WERI-Rb-1 (cell line): ENCODE data around the gene TET1.
"Not testable (repeated sequence)": the region's sequence is repeated elsewhere in the genome, so short reads cannot be mapped to it uniquely, and the experiment has no call there.

ENCODE experiments used
- DNase-seq: peaks from one replicate; pipeline ENCODE4 v3.0.0-alpha.2; 2020
- H3K27ac ChIP-seq: fragments of 250-450 bp; sonication (Bioruptor Pico); 2 replicates; pipeline ENCODE4 v1.5.1; 2020; ENCODE audit warnings: mild to moderate bottlenecking, moderate library complexity
- H3K27me3 ChIP-seq: fragments of 250-450 bp; sonication (Bioruptor Pico); 2 replicates; pipeline ENCODE4 v1.5.1; 2021; ENCODE audit warnings: mild to moderate bottlenecking, low read depth, moderate library complexity; ENCODE audit not compliant: insufficient read depth, severe bottlenecking
- H3K36me3 ChIP-seq: fragments of 250-450 bp; sonication (Bioruptor Pico); 2 replicates; pipeline ENCODE4 v1.5.1; 2020; ENCODE audit warnings: mild to moderate bottlenecking, moderate library complexity
- H3K4me3 ChIP-seq: 2 replicates; pipeline ENCODE4 v1.5.1; 2011; ENCODE audit warnings: low read depth, mild to moderate bottlenecking, control low read depth, low read length
- H3K9me3 ChIP-seq: fragments of 250-450 bp; sonication (Bioruptor Pico); 2 replicates; pipeline ENCODE4 v1.5.1; 2021; ENCODE audit warnings: mild to moderate bottlenecking, moderate library complexity; ENCODE audit not compliant: severe bottlenecking
- TF ChIP-seq, protein P1 (sequence below): IDR thresholded peaks from 2 replicates; pipeline ENCODE4 v1.5.1; 2011; ENCODE audit warnings: low read depth, mild to moderate bottlenecking, control low read depth, inconsistent platforms, low read length

Gene TET1

GRCh38 chr10:68668972-68669371 is 108.8 kb downstream of the TET1 start:
- peaks cover 27% of the 10 kb centered on the region for H3K36me3 ChIP-seq
- no peak overlapping the region for H3K4me3 ChIP-seq
- no peak overlapping the region for H3K27ac ChIP-seq
- DNase-seq = no peak
- TF ChIP-seq, protein P1, sequence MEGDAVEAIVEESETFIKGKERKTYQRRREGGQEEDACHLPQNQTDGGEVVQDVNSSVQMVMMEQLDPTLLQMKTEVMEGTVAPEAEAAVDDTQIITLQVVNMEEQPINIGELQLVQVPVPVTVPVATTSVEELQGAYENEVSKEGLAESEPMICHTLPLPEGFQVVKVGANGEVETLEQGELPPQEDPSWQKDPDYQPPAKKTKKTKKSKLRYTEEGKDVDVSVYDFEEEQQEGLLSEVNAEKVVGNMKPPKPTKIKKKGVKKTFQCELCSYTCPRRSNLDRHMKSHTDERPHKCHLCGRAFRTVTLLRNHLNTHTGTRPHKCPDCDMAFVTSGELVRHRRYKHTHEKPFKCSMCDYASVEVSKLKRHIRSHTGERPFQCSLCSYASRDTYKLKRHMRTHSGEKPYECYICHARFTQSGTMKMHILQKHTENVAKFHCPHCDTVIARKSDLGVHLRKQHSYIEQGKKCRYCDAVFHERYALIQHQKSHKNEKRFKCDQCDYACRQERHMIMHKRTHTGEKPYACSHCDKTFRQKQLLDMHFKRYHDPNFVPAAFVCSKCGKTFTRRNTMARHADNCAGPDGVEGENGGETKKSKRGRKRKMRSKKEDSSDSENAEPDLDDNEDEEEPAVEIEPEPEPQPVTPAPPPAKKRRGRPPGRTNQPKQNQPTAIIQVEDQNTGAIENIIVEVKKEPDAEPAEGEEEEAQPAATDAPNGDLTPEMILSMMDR = no peak
- H3K27me3 ChIP-seq = no peaks in the 10 kb centered on the region
- H3K9me3 ChIP-seq = no peaks in the 10 kb centered on the region

- DNase-seq = no peak
- Histone ChIP-seq H3K4me3 (no peak overlapping the region), H3K9me3 (no peaks in the 10 kb centered on the region), H3K27me3 (no peaks in the 10 kb centered on the region), H3K27ac (no peak overlapping the region), H3K36me3 (peaks cover 45% of the 10 kb centered on the region)
- TF ChIP-seq, protein P1 = no peak
Observed at GRCh38 chr10:68684413-68684812, 124.3 kb downstream of the TET1 start.

DNA sequence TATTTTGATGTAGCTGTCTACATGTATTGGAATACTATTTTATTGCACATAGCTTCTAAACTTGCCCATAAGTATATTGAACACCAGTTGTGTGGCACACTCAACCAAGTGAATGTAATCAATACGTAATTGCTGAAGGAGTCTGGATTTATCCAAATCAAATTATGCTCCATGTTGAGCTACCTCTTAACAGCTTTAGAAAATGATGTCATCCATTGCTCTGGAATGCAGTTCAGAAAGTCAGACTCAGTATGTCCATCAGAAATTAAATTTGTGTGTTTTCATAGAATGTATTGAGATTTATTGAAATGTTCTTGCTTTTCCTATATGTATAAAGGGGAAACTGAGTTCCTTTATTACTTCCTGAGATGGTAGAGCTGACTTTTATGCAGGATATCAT is 135.9 kb downstream of the TET1 start:
- no peaks in the 10 kb centered on the region for H3K27me3 ChIP-seq
- DNase-seq = no peak
- H3K4me3 ChIP-seq = no peak overlapping the region
- TF ChIP-seq, protein P1 = no peak
- no peak overlapping the region for H3K27ac ChIP-seq
- H3K9me3 ChIP-seq = no peaks in the 10 kb centered on the region
- H3K36me3 ChIP-seq = peaks cover 11% of the 10 kb centered on the region

DNA sequence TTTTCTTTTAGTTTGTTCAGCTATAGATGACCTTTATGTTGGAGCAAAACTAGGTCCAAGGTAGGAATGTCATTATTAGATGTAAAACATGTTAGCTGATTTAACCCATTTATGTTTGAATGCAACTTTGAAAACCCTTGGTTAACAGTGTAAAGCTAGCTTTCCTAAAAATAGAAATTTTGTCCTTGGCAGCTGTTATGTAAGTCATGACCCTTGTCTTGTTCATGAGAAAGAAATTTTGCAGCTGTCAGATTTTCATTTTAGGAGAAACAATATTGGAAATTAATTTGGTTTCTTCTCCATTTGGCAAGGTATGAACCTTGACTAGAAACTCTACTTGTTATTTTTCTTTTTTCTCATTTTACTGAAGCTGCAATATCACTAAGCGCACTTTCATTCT is 137.0 kb downstream of the TET1 start:
- Histone ChIP-seq H3K36me3 (peaks cover under 1% of the 10 kb centered on the region; the same call in 1 of the 2 replicates), H3K4me3 (no peak overlapping the region), H3K27me3 (no peaks in the 10 kb centered on the region), H3K9me3 (no peaks in the 10 kb centered on the region), H3K27ac (no peak overlapping the region)
- DNase-seq = no peak
- TF ChIP-seq, protein P1 = no peak

DNA sequence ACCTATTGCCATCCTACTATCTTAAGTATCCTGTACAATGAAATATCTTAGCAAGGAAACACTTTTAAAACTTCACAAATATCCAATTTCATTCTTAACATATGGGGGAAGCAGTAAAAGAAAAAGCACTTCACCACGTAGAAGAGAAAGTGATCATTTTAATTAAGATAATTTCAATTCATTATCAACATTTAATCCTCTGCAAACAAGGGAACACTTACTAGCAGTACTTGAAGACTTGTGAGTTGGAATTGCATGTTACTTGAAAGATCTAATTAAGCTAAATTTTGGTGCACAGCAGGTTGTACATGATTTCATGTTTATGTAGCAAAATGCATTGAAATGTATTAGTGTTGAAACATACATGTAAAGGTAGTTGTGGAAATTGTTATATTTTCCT is 140.1 kb downstream of the TET1 start:
- H3K27me3 ChIP-seq = no peaks in the 10 kb centered on the region
- no peaks in the 10 kb centered on the region for H3K9me3 ChIP-seq
- TF ChIP-seq, protein P1 = no peak
- no peak for DNase-seq
- H3K4me3 ChIP-seq = no peak overlapping the region
- no peaks in the 10 kb centered on the region for H3K36me3 ChIP-seq
- H3K27ac ChIP-seq = no peak overlapping the region

DNA sequence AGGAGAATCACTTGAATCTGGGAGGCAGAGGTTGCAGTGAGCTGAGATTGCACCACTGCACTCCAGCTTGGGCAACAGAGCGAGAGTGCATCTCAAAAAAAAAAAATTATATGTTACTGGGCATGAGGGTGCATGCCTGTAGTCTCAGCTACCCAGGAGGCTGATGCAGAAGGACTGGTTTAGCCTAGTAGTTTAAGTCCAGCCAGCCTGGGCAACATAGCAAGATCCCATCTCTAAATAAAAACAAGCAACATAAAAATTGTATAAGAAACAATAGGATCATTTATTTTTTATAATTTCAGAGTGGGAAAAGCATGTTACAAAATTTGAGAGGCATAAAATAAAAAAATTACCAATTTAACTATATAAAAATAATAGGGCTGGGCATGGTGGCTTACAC is 145.4 kb downstream of the TET1 start:
- Histone ChIP-seq H3K36me3 (no peaks in the 10 kb centered on the region), H3K9me3 (no peaks in the 10 kb centered on the region), H3K27ac (no peak overlapping the region), H3K27me3 (no peaks in the 10 kb centered on the region), H3K4me3 (no peak overlapping the region)
- no peak for DNase-seq
- TF ChIP-seq, protein P1 = no peak

- not testable (repeated sequence) for H3K36me3 ChIP-seq, H3K27ac ChIP-seq, H3K4me3 ChIP-seq, H3K27me3 ChIP-seq, DNase-seq, H3K9me3 ChIP-seq
Observed at GRCh38 chr10:68708987-68709386, 148.8 kb downstream of the TET1 start.

DNA sequence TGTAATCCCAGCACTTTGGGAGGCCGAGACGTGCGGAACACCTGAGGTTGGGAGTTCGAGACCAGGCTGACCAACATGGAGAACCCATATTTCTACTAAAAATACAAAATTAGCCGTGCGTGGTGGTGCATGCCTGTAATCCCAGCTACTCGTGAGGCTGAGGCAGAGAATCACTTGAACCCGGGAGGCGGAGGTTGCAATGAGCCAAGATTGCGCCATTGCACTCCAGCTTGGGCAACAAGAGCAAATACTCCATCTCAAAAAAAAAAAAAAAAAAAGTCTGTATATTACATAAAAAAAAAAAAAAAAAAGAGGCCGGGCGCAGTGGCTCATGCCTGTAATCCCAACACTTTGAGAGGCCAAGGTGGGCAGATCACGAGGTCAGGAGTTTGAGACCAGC is 152.9 kb downstream of the TET1 start:
- H3K27ac ChIP-seq, H3K9me3 ChIP-seq, H3K27me3 ChIP-seq, H3K4me3 ChIP-seq, H3K36me3 ChIP-seq, DNase-seq: not testable (repeated sequence)
